Measurements from ENCODE around the gene AFG1L.

AFG1L gene

GRCh38 chr6:108253241-108253640, 41.6 kb upstream of the AFG1L start:
- peaks cover 34% of the 10 kb centered on the region for H4K20me1 ChIP-seq (ENCODE audit: insufficient read depth, low read length)
- no peaks in the 10 kb centered on the region for H3K27me3 ChIP-seq (ENCODE audit: insufficient read depth, low read length, poor library complexity)
- no peak overlapping the region for H3K4me3 ChIP-seq (ENCODE audit: low read depth in 1 of 2, low read length in 2 of 2)
- no peak for ATAC-seq (ENCODE audit: insufficient read depth, low read depth)
- peaks cover 21% of the 10 kb centered on the region; the same call in 1 of the 2 replicates for H3K36me3 ChIP-seq (ENCODE audit: insufficient read depth, low read length)
- no peak overlapping the region for H3K9ac ChIP-seq (ENCODE audit: low read depth, low read length)
- no peaks in the 10 kb centered on the region for H3K9me3 ChIP-seq (ENCODE audit: insufficient read depth, low read length, severe bottlenecking)
- no peak for DNase-seq
- H2AFZ ChIP-seq (ENCODE audit: low read depth, low read length), result no peak overlapping the region
- peaks cover 100% of the 10 kb centered on the region for H3K79me2 ChIP-seq (ENCODE audit: insufficient read depth, low read length)
- no peak for TF ChIP-seq CTCF (IDR thresholded peaks at IDR 0.05; ENCODE audit: borderline replicate concordance, extremely low read depth, low read length, poor library complexity, severe bottlenecking)
- TF ChIP-seq EZH2 (IDR thresholded peaks at IDR 0.05; ENCODE audit: borderline replicate concordance, low read depth, low read length, severe bottlenecking), result no peak
- no peak overlapping the region for H3K4me2 ChIP-seq (ENCODE audit: insufficient read depth, low read length)
- no peak overlapping the region for H3K27ac ChIP-seq (ENCODE audit: low read length)
- H3K4me1 ChIP-seq (ENCODE audit: insufficient read depth, low read length), result peaks cover 32% of the 10 kb centered on the region

GRCh38 chr6:108254433-108255410, 40.1 kb upstream of the AFG1L start:
- ATAC-seq (ENCODE audit: insufficient read depth, low read depth) (no peak), DNase-seq (no peak)
- TF ChIP-seq EZH2 (IDR thresholded peaks at IDR 0.05; ENCODE audit: borderline replicate concordance, low read depth, low read length, severe bottlenecking) (no peak), CTCF (IDR thresholded peaks at IDR 0.05; ENCODE audit: borderline replicate concordance, extremely low read depth, low read length, poor library complexity, severe bottlenecking) (no peak)
- H3K4me1 ChIP-seq (ENCODE audit: insufficient read depth, low read length), result peaks cover 46% of the 10 kb centered on the region
- H3K9me3 ChIP-seq (ENCODE audit: insufficient read depth, low read length, severe bottlenecking), result no peaks in the 10 kb centered on the region
- no peaks in the 10 kb centered on the region for H3K27me3 ChIP-seq (ENCODE audit: insufficient read depth, low read length, poor library complexity)
- H3K9ac ChIP-seq (ENCODE audit: low read depth, low read length), result no peak overlapping the region
- H3K4me2 ChIP-seq (ENCODE audit: insufficient read depth, low read length), result no peak overlapping the region
- peaks cover 21% of the 10 kb centered on the region; the same call in 1 of the 2 replicates for H3K36me3 ChIP-seq (ENCODE audit: insufficient read depth, low read length)
- H2AFZ ChIP-seq (ENCODE audit: low read depth, low read length), result no peak overlapping the region
- H3K79me2 ChIP-seq (ENCODE audit: insufficient read depth, low read length), result peaks cover 100% of the 10 kb centered on the region
- H3K4me3 ChIP-seq (ENCODE audit: low read depth in 1 of 2, low read length in 2 of 2), result no peak overlapping the region
- H3K27ac ChIP-seq (ENCODE audit: low read length), result no peak overlapping the region
- H4K20me1 ChIP-seq (ENCODE audit: insufficient read depth, low read length), result peaks cover 34% of the 10 kb centered on the region

GRCh38 chr6:108260126-108260808, 34.6 kb upstream of the AFG1L start:
- H4K20me1 ChIP-seq (ENCODE audit: insufficient read depth, low read length), result peaks cover 3% of the 10 kb centered on the region; the same call in 1 of the 2 replicates
- peak overlapping the region; percentile 86 for H3K9ac ChIP-seq (ENCODE audit: low read depth, low read length)
- no peak for TF ChIP-seq CTCF (IDR thresholded peaks at IDR 0.05; ENCODE audit: borderline replicate concordance, extremely low read depth, low read length, poor library complexity, severe bottlenecking)
- no peak for TF ChIP-seq EZH2 (IDR thresholded peaks at IDR 0.05; ENCODE audit: borderline replicate concordance, low read depth, low read length, severe bottlenecking)
- no peaks in the 10 kb centered on the region for H3K27me3 ChIP-seq (ENCODE audit: insufficient read depth, low read length, poor library complexity)
- peak overlapping the region; percentile 66 to 78; a peak in 3 of 4 replicates for H3K4me3 ChIP-seq (ENCODE audit: low read depth in 1 of 2, low read length in 2 of 2)
- DNase-seq, result peak; percentile 12
- H3K79me2 ChIP-seq (ENCODE audit: insufficient read depth, low read length), result peaks cover 62% of the 10 kb centered on the region
- peak overlapping the region; percentile 97 for H3K27ac ChIP-seq (ENCODE audit: low read length)
- no peaks in the 10 kb centered on the region for H3K9me3 ChIP-seq (ENCODE audit: insufficient read depth, low read length, severe bottlenecking)
- peak overlapping the region; percentile 94 for H2AFZ ChIP-seq (ENCODE audit: low read depth, low read length)
- H3K36me3 ChIP-seq (ENCODE audit: insufficient read depth, low read length), result peaks cover 7% of the 10 kb centered on the region; the same call in 1 of the 2 replicates
- peak overlapping the region; percentile 70 for H3K4me2 ChIP-seq (ENCODE audit: insufficient read depth, low read length)
- H3K4me1 ChIP-seq (ENCODE audit: insufficient read depth, low read length), result peaks cover 40% of the 10 kb centered on the region
- peak; percentile 28 for ATAC-seq (ENCODE audit: insufficient read depth, low read depth)
